OCI-LY3 (cell line): Measurements from ENCODE around the gene OR5H14.

ENCODE experiments used
- H2AFZ ChIP-seq: fragments of 200-600, 300-600 bp; shearing (Covaris generic); 2 replicates; pipeline ENCODE4 v1.6.0; 2014; ENCODE audit warnings: antibody characterized with exemption, low read depth, low read length
- H3K27ac ChIP-seq: fragments of 200-600, 300-600 bp; sonication (generic); 2 replicates; pipeline ENCODE4 v1.5.1; 2014; ENCODE audit warnings: mild to moderate bottlenecking, low read length, moderate library complexity, mixed read lengths
- H3K27me3 ChIP-seq: fragments of 200-600, 300-600 bp; sonication (generic); 2 replicates; pipeline ENCODE4 v1.6.1; 2014; ENCODE audit warnings: low read depth, low read length, mixed read lengths
- H3K36me3 ChIP-seq: fragments of 200-600, 300-600 bp; sonication (generic); replicated peaks from 2 replicates; pipeline ENCODE3; 2014; ENCODE audit warnings: low read depth, low read length, mixed read lengths
- H3K4me1 ChIP-seq: fragments of 300-600, 200-600 bp; sonication (generic); 2 replicates; pipeline ENCODE4 v1.6.1; 2014; ENCODE audit warnings: low read length, mixed read lengths
- H3K4me2 ChIP-seq: fragments of 200-600, 300-600 bp; sonication (generic); 2 replicates; pipeline ENCODE4 v1.6.1; 2014; ENCODE audit warnings: low read length, mixed read lengths
- H3K4me3 ChIP-seq: fragments of 300-600, 200-600 bp; sonication (generic); 2 replicates; pipeline ENCODE4 v1.5.1; 2014; ENCODE audit warnings: antibody characterized with exemption, mild to moderate bottlenecking, low read length, moderate library complexity
- H3K79me2 ChIP-seq: fragments of 300-600, 200-600 bp; shearing (Covaris generic); 2 replicates; pipeline ENCODE4 v1.6.1; 2014; ENCODE audit warnings: mild to moderate bottlenecking, low read length, mixed read lengths
- H3K9ac ChIP-seq: fragments of 300-600, 200-600 bp; shearing (Covaris generic); 2 replicates; pipeline ENCODE4 v1.6.0; 2014; ENCODE audit warnings: mild to moderate bottlenecking, low read length, moderate library complexity
- H3K9me3 ChIP-seq: fragments of 200-600, 300-600 bp; shearing (Covaris generic); 2 replicates; pipeline ENCODE4 v1.6.1; 2014; ENCODE audit warnings: low read length, mixed read lengths; ENCODE audit not compliant: insufficient read depth
- H4K20me1 ChIP-seq: fragments of 200-600, 300-600 bp; sonication (generic); 2 replicates; pipeline ENCODE4 v1.6.1; 2016; ENCODE audit warnings: low read length, mixed read lengths; ENCODE audit not compliant: insufficient read depth
- CTCF ChIP-seq: fragments of 200-600, 300-600 bp; sonication (generic); IDR thresholded peaks from 2 replicates; pipeline ENCODE4 v1.5.1; 2014; ENCODE audit warnings: antibody characterized with exemption, low read length, low read depth
- EZH2phosphoT487 ChIP-seq: fragments of 200-600 bp; shearing (Covaris generic); IDR thresholded peaks from 2 replicates; pipeline ENCODE4 v1.6.1; 2018; ENCODE audit warnings: antibody characterized with exemption, mixed run types, low read depth

The OR5H14 gene

GRCh38 chr3:98151241-98151640 is 4.0 kb downstream of the OR5H14 start:
- H3K27me3 ChIP-seq = no peaks in the 10 kb centered on the region
- H3K9me3 ChIP-seq = no peaks in the 10 kb centered on the region
- 0 out of 2 replicates have a peak, but pooled peaks cover 5% of the 10 kb centered on the region for H3K4me1 ChIP-seq
- H3K4me2 ChIP-seq = no peak overlapping the region
- H3K4me3 ChIP-seq = no peak overlapping the region
- H3K36me3 ChIP-seq = no peaks in the 10 kb centered on the region
- H3K79me2 ChIP-seq = no peaks in the 10 kb centered on the region
- no peak overlapping the region for H3K9ac ChIP-seq
- TF ChIP-seq EZH2phosphoT487 = no peak
- no peak overlapping the region for H2AFZ ChIP-seq
- H3K27ac ChIP-seq = no peak overlapping the region
- no peaks in the 10 kb centered on the region for H4K20me1 ChIP-seq

GRCh38 chr3:98166396-98166795 is 19.1 kb downstream of the OR5H14 start, which contains the start of gene OR5H15:
OR5H15 (plus strand) TSS chr3:98166696; CDS start chr3:98168700, 2,004 bp downstream.
- no peak within 1 kb of the TSS for H3K9ac ChIP-seq

GRCh38 chr3:98171071-98171470 is 23.8 kb downstream of the OR5H14 start:
- Histone ChIP-seq H3K4me2 (peak overlapping the region; percentile 27; the same call in 1 of the 2 replicates), H3K9ac (no peak overlapping the region), H3K27me3 (no peaks in the 10 kb centered on the region), H3K4me3 (no peak overlapping the region), H3K9me3 (no peaks in the 10 kb centered on the region), H4K20me1 (no peaks in the 10 kb centered on the region), H2AFZ (no peak overlapping the region), H3K79me2 (no peaks in the 10 kb centered on the region), H3K36me3 (no peaks in the 10 kb centered on the region), H3K4me1 (peaks cover 22% of the 10 kb centered on the region), H3K27ac (no peak overlapping the region)
- TF ChIP-seq CTCF (no peak), EZH2phosphoT487 (no peak)

More at GRCh38 chr3:98166396-98166795, 19.1 kb downstream of the OR5H14 start, which contains the start of gene OR5H15:
- H3K9me3 ChIP-seq = no peaks in the 10 kb centered on the region
- TF ChIP-seq CTCF = no peak
- TF ChIP-seq EZH2phosphoT487 = no peak
- no peaks in the 10 kb centered on the region for H3K27me3 ChIP-seq
- peaks cover 18% of the 10 kb centered on the region for H3K4me1 ChIP-seq
- no peak within 1 kb of the TSS for H3K27ac ChIP-seq
- H4K20me1 ChIP-seq = no peaks in the 10 kb centered on the region
- H3K4me3 ChIP-seq = no peak within 1 kb of the TSS
- H3K4me2 ChIP-seq = no peak within 1 kb of the TSS
- H2AFZ ChIP-seq = no peak within 1 kb of the TSS
- H3K79me2 ChIP-seq = no peaks in the 10 kb centered on the region
- H3K36me3 ChIP-seq = no peaks in the 10 kb centered on the region

- Histone ChIP-seq H3K27me3 (no peaks in the 10 kb centered on the region), H3K27ac (no peak overlapping the region), H3K36me3 (no peaks in the 10 kb centered on the region), H2AFZ (no peak overlapping the region), H3K9me3 (no peaks in the 10 kb centered on the region), H3K4me3 (no peak overlapping the region), H3K79me2 (no peaks in the 10 kb centered on the region), H3K9ac (no peak overlapping the region), H3K4me1 (peaks cover 22% of the 10 kb centered on the region), H3K4me2 (0 out of 2 replicates have a peak overlapping the region, but pooled peaks have one; percentile 4), H4K20me1 (no peaks in the 10 kb centered on the region)
- TF ChIP-seq EZH2phosphoT487 = no peak
- TF ChIP-seq CTCF = no peak
Observed at GRCh38 chr3:98172621-98173020, 25.3 kb downstream of the OR5H14 start.
